SK-N-SH treated with all-trans-retinoic acid at 6 μM for 48 hours (cell line): ENCODE results near the gene SSR1.

Source experiments
- ATAC-seq: fragments of 200-7000 bp; cut with Tn5 transposase; 3 replicates; pipeline ENCODE4 v1.9.1; 2020; ENCODE audit warnings: mild to moderate bottlenecking, moderate library complexity
- ARNTL ChIP-seq: fragments of 450-650 bp; formaldehyde crosslinking; IDR thresholded peaks from 2 replicates; pipeline ENCODE4 v1.5.0; 2020; ENCODE audit warnings: low read depth, mild to moderate bottlenecking, moderate library complexity, borderline replicate concordance
- BACH2 ChIP-seq: fragments of 250-450 bp; sonication (Bioruptor Pico); IDR thresholded peaks from 2 replicates; pipeline ENCODE4 v1.9.0; 2021; ENCODE audit warnings: mild to moderate bottlenecking, borderline replicate concordance
- CREB5 ChIP-seq: fragments of 250-450 bp; sonication (Bioruptor Pico); IDR thresholded peaks from 2 replicates; pipeline ENCODE4 v1.5.1; 2020; ENCODE audit warnings: low read depth, mild to moderate bottlenecking, moderate library complexity
- CSRNP3 ChIP-seq: fragments of 250-450 bp; sonication (Bioruptor Pico); IDR thresholded peaks from 2 replicates; pipeline ENCODE4 v1.5.1; 2021; ENCODE audit warnings: mild to moderate bottlenecking, moderate library complexity
- ESRRG ChIP-seq: fragments of 250-450 bp; sonication (Bioruptor Pico); IDR thresholded peaks from 2 replicates; pipeline ENCODE4 v1.6.1; 2021; ENCODE audit warnings: mild to moderate bottlenecking
- GLIS3 ChIP-seq: fragments of 250-450 bp; sonication (Bioruptor Pico); IDR thresholded peaks from 2 replicates; pipeline ENCODE4 v1.5.0; 2020; ENCODE audit warnings: mild to moderate bottlenecking, moderate library complexity
- ISL1 ChIP-seq: fragments of 250-450 bp; sonication (Bioruptor Pico); IDR thresholded peaks from 2 replicates; pipeline ENCODE4 v2.1.2; 2022; ENCODE audit warnings: mild to moderate bottlenecking, moderate library complexity
- PATZ1 ChIP-seq: fragments of 250-450 bp; sonication (Bioruptor Pico); IDR thresholded peaks from 2 replicates; pipeline ENCODE4 v1.8.0; 2020; ENCODE audit warnings: mild to moderate bottlenecking, moderate library complexity, borderline replicate concordance
- RARB ChIP-seq: fragments of 250-450 bp; sonication (Bioruptor Pico); IDR thresholded peaks from 2 replicates; pipeline ENCODE4 v1.8.0; 2021; ENCODE audit warnings: mild to moderate bottlenecking, moderate library complexity
- SNAI2 ChIP-seq: fragments of 250-450 bp; sonication (Bioruptor Pico); IDR thresholded peaks from 2 replicates; pipeline ENCODE4 v1.5.0; 2020; ENCODE audit warnings: mild to moderate bottlenecking, moderate library complexity
- TCF4 ChIP-seq: fragments of 250-450 bp; sonication (Bioruptor Pico); IDR thresholded peaks from 2 replicates; pipeline ENCODE4 v1.8.0; 2021; ENCODE audit warnings: mild to moderate bottlenecking, moderate library complexity, borderline replicate concordance
- TOX ChIP-seq: fragments of 250-450 bp; sonication (Bioruptor Pico); IDR thresholded peaks from 2 replicates; pipeline ENCODE4 v1.8.0; 2021; ENCODE audit warnings: mild to moderate bottlenecking, moderate library complexity, borderline replicate concordance
- TSHZ2 ChIP-seq: fragments of 250-450 bp; sonication (Bioruptor Pico); IDR thresholded peaks from 2 replicates; pipeline ENCODE4 v1.5.0; 2020; ENCODE audit warnings: mild to moderate bottlenecking, moderate library complexity
- ZC3H10 ChIP-seq: fragments of 250-450 bp; sonication (Bioruptor Pico); IDR thresholded peaks from 2 replicates; pipeline ENCODE4 v1.5.1; 2021; ENCODE audit warnings: mild to moderate bottlenecking, moderate library complexity
- ZFP3 ChIP-seq: fragments of 250-450 bp; sonication (Bioruptor Pico); IDR thresholded peaks from 2 replicates; pipeline ENCODE4 v1.5.0; 2020; ENCODE audit warnings: mild to moderate bottlenecking, moderate library complexity
- ZFP30 ChIP-seq: fragments of 450-650 bp; formaldehyde crosslinking; IDR thresholded peaks from 2 replicates; pipeline ENCODE4 v1.5.0; 2022; ENCODE audit warnings: mild to moderate bottlenecking, moderate library complexity
- ZNF565 ChIP-seq: fragments of 450-650 bp; formaldehyde crosslinking; conservative IDR thresholded peaks from 2 replicates; pipeline ENCODE4 v1.5.0; 2020; ENCODE audit warnings: low read depth, mild to moderate bottlenecking, moderate library complexity
- ZNF70 ChIP-seq: fragments of 450-650 bp; formaldehyde crosslinking; IDR thresholded peaks from 2 replicates; pipeline ENCODE4 v1.5.0; 2020; ENCODE audit warnings: mild to moderate bottlenecking, moderate library complexity
- ZNF8 ChIP-seq: fragments of 450-650 bp; formaldehyde crosslinking; IDR thresholded peaks from 2 replicates; pipeline ENCODE4 v1.5.0; 2020; ENCODE audit warnings: mild to moderate bottlenecking, moderate library complexity

SSR1 gene

GRCh38 chr6:7304821-7305220 is 8.2 kb downstream of the SSR1 start:
- TF ChIP-seq ZNF565 (CRISPR knock-in tag), result no peak
- no peak for TF ChIP-seq ZNF8 (CRISPR knock-in tag)
- TF ChIP-seq PATZ1 (CRISPR knock-in tag), result no peak
- no peak for TF ChIP-seq TSHZ2 (CRISPR knock-in tag)
- TF ChIP-seq TCF4 (CRISPR knock-in tag), result no peak
- TF ChIP-seq ZC3H10, result no peak
- no peak for TF ChIP-seq ESRRG (CRISPR knock-in tag)
- no peak for TF ChIP-seq ZNF70 (CRISPR knock-in tag)
- TF ChIP-seq TOX (CRISPR knock-in tag), result no peak
- TF ChIP-seq RARB (CRISPR knock-in tag), result no peak
- TF ChIP-seq CSRNP3, result no peak
- no peak for TF ChIP-seq GLIS3 (CRISPR knock-in tag)
- no peak for TF ChIP-seq CREB5 (CRISPR knock-in tag)
- TF ChIP-seq SNAI2 (CRISPR knock-in tag), result no peak
- TF ChIP-seq ZFP30 (CRISPR knock-in tag), result no peak
- TF ChIP-seq ISL1 (CRISPR knock-in tag), result no peak
- no peak for TF ChIP-seq ARNTL
- no peak for ATAC-seq

GRCh38 chr6:7301702-7302101 is 11.3 kb downstream of the SSR1 start:
- ATAC-seq, result no peak
- TF ChIP-seq ZNF8 (CRISPR knock-in tag) (no peak), ISL1 (CRISPR knock-in tag) (no peak), ARNTL (no peak), ZFP3 (no peak), BACH2 (CRISPR knock-in tag) (no peak), CSRNP3 (no peak), CREB5 (CRISPR knock-in tag) (no peak), TOX (CRISPR knock-in tag) (no peak), ESRRG (CRISPR knock-in tag) (no peak)

- no peak for TF ChIP-seq ESRRG (CRISPR knock-in tag)
- no peak for ATAC-seq
Measured at GRCh38 chr6:7300926-7301325, 12.1 kb downstream of the SSR1 start.
